NB4 (cell line): ENCODE data around the gene CBX4.

ENCODE experiments used
- DNase-seq: peaks from one replicate; pipeline ENCODE4 v3.0.0; 2010; ENCODE audit warnings: low read depth
- H3K4me3 ChIP-seq: one replicate; pipeline ENCODE4 v1.5.1; 2011; ENCODE audit warnings: mild to moderate bottlenecking, low read depth, low read length, moderate library complexity
- CTCF ChIP-seq: IDR thresholded peaks from one replicate; pipeline ENCODE4 v1.5.1; 2012; ENCODE audit warnings: low read depth, low read length
- MAX ChIP-seq: IDR thresholded peaks from 2 replicates; pipeline ENCODE4 v1.6.1; 2011; ENCODE audit warnings: low read depth, low read length
- MYC ChIP-seq: IDR thresholded peaks from 2 replicates; pipeline ENCODE4 v1.6.1; 2011; ENCODE audit warnings: low read depth, low read length
- POLR2A ChIP-seq: IDR thresholded peaks from 2 replicates; pipeline ENCODE4 v1.6.1; 2011; ENCODE audit warnings: mild to moderate bottlenecking; ENCODE audit not compliant: insufficient read length; ENCODE audit errors: extremely low read depth

The CBX4 gene

GRCh38 chr17:79836972-79837887 is 2.0 kb downstream of the CBX4 start:
- peak overlapping the region; percentile 87 for H3K4me3 ChIP-seq
- peak; percentile 17 for TF ChIP-seq POLR2A
- TF ChIP-seq MAX, result peak; percentile 55
- no peak for TF ChIP-seq CTCF
- TF ChIP-seq MYC, result peak; percentile 45; the same call in 1 of the 2 replicates
- DNase-seq, result peak; percentile 93

GRCh38 chr17:79836510-79836971 is 2.7 kb downstream of the CBX4 start:
- peak; percentile 83 for TF ChIP-seq MYC
- peak; percentile 85 for TF ChIP-seq MAX
- no peak for TF ChIP-seq CTCF
- no peak for TF ChIP-seq POLR2A
- H3K4me3 ChIP-seq, result peak overlapping the region; percentile 87
- peak; percentile 95 for DNase-seq

GRCh38 chr17:79835953-79836509 is 3.2 kb downstream of the CBX4 start:
- peak; percentile 57 for DNase-seq
- TF ChIP-seq MYC (no peak), MAX (no peak), POLR2A (no peak), CTCF (no peak)
- no peak overlapping the region for H3K4me3 ChIP-seq

- H3K4me3 ChIP-seq, result no peak overlapping the region
- DNase-seq, result peak; percentile 14
- TF ChIP-seq MAX (no peak), MYC (no peak), POLR2A (no peak), CTCF (no peak)
Measured at GRCh38 chr17:79835470-79835899, 3.8 kb downstream of the CBX4 start.

- H3K4me3 ChIP-seq, result no peak overlapping the region
- peak; percentile 36 for DNase-seq
- TF ChIP-seq CTCF, result peak; percentile 52
- no peak for TF ChIP-seq POLR2A
- TF ChIP-seq MYC, result no peak
Measured at GRCh38 chr17:79834565-79835469, 4.4 kb downstream of the CBX4 start.
